GM18519 (cell line): ENCODE results near the gene NSUN4.
"Not testable (repeated sequence)": the region's sequence is repeated elsewhere in the genome, so short reads cannot be mapped to it uniquely, and the experiment has no call there.

Experiments
- ATAC-seq: cut with Tn5 transposase; IDR thresholded peaks from one replicate; pipeline ENCODE4 v1.9.1; 2021; ENCODE audit warnings: mild to moderate bottlenecking, moderate library complexity; ENCODE audit not compliant: unreplicated experiment, low FRiP score

NSUN4 gene

GRCh38 chr1:46364612-46365011 is 24.0 kb downstream of the NSUN4 start:
- ATAC-seq, result no peak

- not testable (repeated sequence) for ATAC-seq
Measured at GRCh38 chr1:46365796-46366195, 25.2 kb downstream of the NSUN4 start.

- ATAC-seq, result no peak
Measured at GRCh38 chr1:46367072-46367471, 26.5 kb downstream of the NSUN4 start.

GRCh38 chr1:46367701-46368100 is 27.1 kb downstream of the NSUN4 start:
- ATAC-seq, result not testable (repeated sequence)

- no peak for ATAC-seq
Measured at GRCh38 chr1:46368791-46369190, 28.2 kb downstream of the NSUN4 start.

- no peak for ATAC-seq
Measured at GRCh38 chr1:46369542-46370213, 29.1 kb downstream of the NSUN4 start.

- no peak for ATAC-seq
Measured at GRCh38 chr1:46370214-46370633, 29.6 kb downstream of the NSUN4 start.

- no peak for ATAC-seq
Measured at GRCh38 chr1:46372431-46372830, 31.8 kb downstream of the NSUN4 start.

- no peak for ATAC-seq
Measured at GRCh38 chr1:46379996-46380395, 39.4 kb downstream of the NSUN4 start.

- ATAC-seq, result no peak
Measured at GRCh38 chr1:46380508-46380907, 39.9 kb downstream of the NSUN4 start.

GRCh38 chr1:46393510-46393909 is 52.9 kb downstream of the NSUN4 start:
- no peak for ATAC-seq

GRCh38 chr1:46394108-46394871 is 53.7 kb downstream of the NSUN4 start, which contains the start of gene FAAH:
Gene FAAH (plus strand): TSS chr1:46394317. CDS start chr1:46394349, 32 bp downstream.
- ATAC-seq, result no peak

- ATAC-seq, result no peak
Measured at GRCh38 chr1:46394872-46395465, 54.4 kb downstream of the NSUN4 start.

- ATAC-seq, result no peak
Measured at GRCh38 chr1:46396441-46397398, 56.1 kb downstream of the NSUN4 start.

- no peak for ATAC-seq
Measured at GRCh38 chr1:46399307-46399706, 58.7 kb downstream of the NSUN4 start.

GRCh38 chr1:46400421-46400820 is 59.8 kb downstream of the NSUN4 start:
- no peak for ATAC-seq

- no peak for ATAC-seq
Measured at GRCh38 chr1:46401154-46401913, 60.7 kb downstream of the NSUN4 start.

- ATAC-seq, result no peak
Measured at GRCh38 chr1:46401964-46402626, 61.5 kb downstream of the NSUN4 start.

- no peak for ATAC-seq
Measured at GRCh38 chr1:46403916-46404315, 63.3 kb downstream of the NSUN4 start.
